ENCODE measurements around the gene KCNT1. TPM values are rescaled to one million over a fixed set of nuclear protein-coding genes. Genes with fewer than 3 reads are reported as not detected.

KCNT1 gene
- total RNA-seq, 1 donor from 2014 or later: not detected

- no peak overlapping the region for H3K27ac Mint-ChIP-seq (ENCODE audit: unreplicated experiment)
- H3K27me3 Mint-ChIP-seq (ENCODE audit: unreplicated experiment): peaks cover 4% of the 10 kb centered on the region
- peaks cover 19% of the 10 kb centered on the region for H3K36me3 Mint-ChIP-seq (ENCODE audit: low read depth, unreplicated experiment)
- TF ChIP-seq CTCF (IDR thresholded peaks at IDR 0.05; ENCODE audit: unreplicated experiment): no peak
- no peaks in the 10 kb centered on the region for H3K4me1 Mint-ChIP-seq (ENCODE audit: unreplicated experiment)
- DNase-seq (ENCODE audit: low spot score): no peak
- no peaks in the 10 kb centered on the region for H3K9me3 Mint-ChIP-seq (ENCODE audit: unreplicated experiment)
- no peak overlapping the region for H3K4me3 Mint-ChIP-seq (ENCODE audit: unreplicated experiment)
Observed at GRCh38 chr9:135827866-135828580, 126.0 kb downstream of the KCNT1 start.

- H3K9me3 Mint-ChIP-seq (ENCODE audit: unreplicated experiment): no peaks in the 10 kb centered on the region
- TF ChIP-seq CTCF (IDR thresholded peaks at IDR 0.05; ENCODE audit: unreplicated experiment): no peak
- H3K27me3 Mint-ChIP-seq (ENCODE audit: unreplicated experiment): peaks cover 4% of the 10 kb centered on the region
- H3K27ac Mint-ChIP-seq (ENCODE audit: unreplicated experiment): no peak overlapping the region
- no peak overlapping the region for H3K4me3 Mint-ChIP-seq (ENCODE audit: unreplicated experiment)
- no peak for DNase-seq (ENCODE audit: low spot score)
- H3K4me1 Mint-ChIP-seq (ENCODE audit: unreplicated experiment): no peaks in the 10 kb centered on the region
- H3K36me3 Mint-ChIP-seq (ENCODE audit: low read depth, unreplicated experiment): peaks cover 14% of the 10 kb centered on the region
Observed at GRCh38 chr9:135828656-135829055, 126.7 kb downstream of the KCNT1 start.

- Mint-ChIP-seq H3K4me3 (ENCODE audit: unreplicated experiment) (no peak overlapping the region), H3K27ac (ENCODE audit: unreplicated experiment) (no peak overlapping the region), H3K27me3 (ENCODE audit: unreplicated experiment) (peaks cover 4% of the 10 kb centered on the region), H3K9me3 (ENCODE audit: unreplicated experiment) (no peaks in the 10 kb centered on the region), H3K4me1 (ENCODE audit: unreplicated experiment) (no peaks in the 10 kb centered on the region), H3K36me3 (ENCODE audit: low read depth, unreplicated experiment) (peaks cover 6% of the 10 kb centered on the region)
- no peak for DNase-seq (ENCODE audit: low spot score)
- no peak for TF ChIP-seq CTCF (IDR thresholded peaks at IDR 0.05; ENCODE audit: unreplicated experiment)
Observed at GRCh38 chr9:135830496-135830895, 128.5 kb downstream of the KCNT1 start.

- Mint-ChIP-seq H3K4me3 (ENCODE audit: unreplicated experiment) (no peak overlapping the region), H3K4me1 (ENCODE audit: unreplicated experiment) (no peaks in the 10 kb centered on the region), H3K9me3 (ENCODE audit: unreplicated experiment) (no peaks in the 10 kb centered on the region), H3K27me3 (ENCODE audit: unreplicated experiment) (no peaks in the 10 kb centered on the region), H3K36me3 (ENCODE audit: low read depth, unreplicated experiment) (no peaks in the 10 kb centered on the region), H3K27ac (ENCODE audit: unreplicated experiment) (no peak overlapping the region)
- no peak for DNase-seq (ENCODE audit: low spot score)
- no peak for TF ChIP-seq CTCF (IDR thresholded peaks at IDR 0.05; ENCODE audit: unreplicated experiment)
Observed at GRCh38 chr9:135833864-135834263, 131.9 kb downstream of the KCNT1 start.

GRCh38 chr9:135835131-135835530 lies 133.1 kb downstream of the KCNT1 start:
- Mint-ChIP-seq H3K36me3 (ENCODE audit: low read depth, unreplicated experiment) (no peaks in the 10 kb centered on the region), H3K4me3 (ENCODE audit: unreplicated experiment) (no peak overlapping the region), H3K27me3 (ENCODE audit: unreplicated experiment) (no peaks in the 10 kb centered on the region), H3K9me3 (ENCODE audit: unreplicated experiment) (no peaks in the 10 kb centered on the region), H3K4me1 (ENCODE audit: unreplicated experiment) (no peaks in the 10 kb centered on the region), H3K27ac (ENCODE audit: unreplicated experiment) (no peak overlapping the region)
- DNase-seq (ENCODE audit: low spot score): no peak
- TF ChIP-seq CTCF (IDR thresholded peaks at IDR 0.05; ENCODE audit: unreplicated experiment): no peak
